WTC11 (cell line): ENCODE measurements around the gene CCDC107. TPM values are rescaled to one million over a fixed set of nuclear protein-coding genes. Genes with fewer than 3 reads are reported as not detected.

Experiments
- ATAC-seq: fragments of 200-7000 bp; cut with Tn5 transposase; 2 replicates; pipeline ENCODE4 v1.10.0; 2021; ENCODE audit warnings: mild to moderate bottlenecking, moderate library complexity
- CTCF ChIA-PET: fragments of 300-600 bp; sonication (Branson Sonifier 250); formaldehyde crosslinking; loops from one replicate; lab custom pipeline; 2021; ENCODE audit warnings: antibody characterized with exemption; lab: Charles Lee
- POLR2A ChIA-PET: fragments of 350-600 bp; sonication (Branson Sonifier 250); formaldehyde crosslinking; loops from one replicate; lab custom pipeline; 2021; ENCODE audit warnings: antibody characterized with exemption; lab: Charles Lee
- DNase-seq: peaks from one replicate; pipeline ENCODE4 v3.0.0; 2021; ENCODE audit warnings: low spot score
- H3K27ac Mint-ChIP-seq: 2 replicates; pipeline ENCODE4 v1.8.0; 2021; ENCODE audit warnings: mixed read lengths
- H3K27me3 Mint-ChIP-seq: 2 replicates; pipeline ENCODE4 v1.8.0; 2021; ENCODE audit warnings: low read depth, mild to moderate bottlenecking, moderate library complexity, mixed read lengths
- H3K36me3 Mint-ChIP-seq: 2 replicates; pipeline ENCODE4 v1.8.0; 2021; ENCODE audit warnings: mixed read lengths
- H3K4me1 Mint-ChIP-seq: 2 replicates; pipeline ENCODE4 v1.8.0; 2022; ENCODE audit warnings: mixed read lengths
- H3K4me3 Mint-ChIP-seq: 2 replicates; pipeline ENCODE4 v1.8.0; 2021; ENCODE audit warnings: mild to moderate bottlenecking, moderate library complexity, mixed read lengths
- H3K9me3 Mint-ChIP-seq: 2 replicates; pipeline ENCODE4 v1.8.0; 2021; ENCODE audit warnings: mixed read lengths
- AFF4 ChIP-seq: sonication (generic); formaldehyde crosslinking; IDR thresholded peaks from 2 replicates; pipeline ENCODE4 v1.8.1; 2023; ENCODE audit warnings: mild to moderate bottlenecking, missing genetic modification reagents, borderline replicate concordance
- ATF1 ChIP-seq: sonication (generic); formaldehyde crosslinking; IDR thresholded peaks from 2 replicates; pipeline ENCODE4 v1.8.1; 2023; ENCODE audit warnings: mild to moderate bottlenecking, moderate library complexity, missing genetic modification reagents
- ESRRA ChIP-seq: sonication (generic); formaldehyde crosslinking; IDR thresholded peaks from 2 replicates; pipeline ENCODE4 v1.8.1; 2022; ENCODE audit warnings: mild to moderate bottlenecking, missing genetic modification reagents, borderline replicate concordance
- GABPB1 ChIP-seq: sonication (generic); formaldehyde crosslinking; IDR thresholded peaks from 2 replicates; pipeline ENCODE4 v1.8.1; 2023; ENCODE audit warnings: mild to moderate bottlenecking, missing genetic modification reagents
- GRHL2 ChIP-seq: fragments of 250-450 bp; sonication (Bioruptor Pico); IDR thresholded peaks from 2 replicates; pipeline ENCODE4 v1.8.0; 2022; ENCODE audit warnings: mild to moderate bottlenecking, moderate library complexity; ENCODE audit not compliant: insufficient replicate concordance, severe bottlenecking
- NR3C1 ChIP-seq: sonication (generic); formaldehyde crosslinking; conservative IDR thresholded peaks from 2 replicates; pipeline ENCODE4 v1.8.1; 2023; ENCODE audit warnings: low read depth, mild to moderate bottlenecking, missing genetic modification reagents
- RORB ChIP-seq: fragments of 250-450 bp; sonication (Bioruptor Pico); IDR thresholded peaks from 2 replicates; pipeline ENCODE4 v1.9.0; 2021; ENCODE audit warnings: mild to moderate bottlenecking
- ZMAT4 ChIP-seq: fragments of 250-450 bp; sonication (Bioruptor Pico); IDR thresholded peaks from 2 replicates; pipeline ENCODE4 v1.9.0; 2021; ENCODE audit warnings: mild to moderate bottlenecking
- ZNF219 ChIP-seq: sonication (generic); formaldehyde crosslinking; IDR thresholded peaks from 2 replicates; pipeline ENCODE4 v1.8.0; 2023; ENCODE audit warnings: missing genetic modification reagents, mild to moderate bottlenecking, borderline replicate concordance
- ZNF232 ChIP-seq: sonication (generic); formaldehyde crosslinking; IDR thresholded peaks from 2 replicates; pipeline ENCODE4 v1.8.0; 2022; ENCODE audit warnings: mild to moderate bottlenecking, missing genetic modification reagents
- ZNF396 ChIP-seq: fragments of 250-450 bp; sonication (Bioruptor Pico); IDR thresholded peaks from 2 replicates; pipeline ENCODE4 v1.8.0; 2021; ENCODE audit warnings: mild to moderate bottlenecking, moderate library complexity, borderline replicate concordance
- ZNF425 ChIP-seq: fragments of 250-450 bp; sonication (Bioruptor Pico); conservative IDR thresholded peaks from 2 replicates; pipeline ENCODE4 v1.9.0; 2021; ENCODE audit warnings: mild to moderate bottlenecking
- total RNA-seq: library from RNA; stranded (reverse); gene quantifications from 3 replicates; pipeline ENCODE4 v1.2.3, GENCODE V29; 2021
- TF ChIP-seq, protein P1 (sequence below): sonication (generic); formaldehyde crosslinking; IDR thresholded peaks from 2 replicates; pipeline ENCODE4 v1.8.0; 2023; ENCODE audit warnings: missing genetic modification reagents, mild to moderate bottlenecking, borderline replicate concordance
- TF ChIP-seq, protein P2 (sequence below): fragments of 250-450 bp; sonication (Bioruptor Pico); IDR thresholded peaks from 2 replicates; pipeline ENCODE4 v1.9.0; 2021; ENCODE audit warnings: mild to moderate bottlenecking, borderline replicate concordance

Gene CCDC107
- total RNA-seq, 1 experiment from 2014 or later, result 10.8 TPM

DNA sequence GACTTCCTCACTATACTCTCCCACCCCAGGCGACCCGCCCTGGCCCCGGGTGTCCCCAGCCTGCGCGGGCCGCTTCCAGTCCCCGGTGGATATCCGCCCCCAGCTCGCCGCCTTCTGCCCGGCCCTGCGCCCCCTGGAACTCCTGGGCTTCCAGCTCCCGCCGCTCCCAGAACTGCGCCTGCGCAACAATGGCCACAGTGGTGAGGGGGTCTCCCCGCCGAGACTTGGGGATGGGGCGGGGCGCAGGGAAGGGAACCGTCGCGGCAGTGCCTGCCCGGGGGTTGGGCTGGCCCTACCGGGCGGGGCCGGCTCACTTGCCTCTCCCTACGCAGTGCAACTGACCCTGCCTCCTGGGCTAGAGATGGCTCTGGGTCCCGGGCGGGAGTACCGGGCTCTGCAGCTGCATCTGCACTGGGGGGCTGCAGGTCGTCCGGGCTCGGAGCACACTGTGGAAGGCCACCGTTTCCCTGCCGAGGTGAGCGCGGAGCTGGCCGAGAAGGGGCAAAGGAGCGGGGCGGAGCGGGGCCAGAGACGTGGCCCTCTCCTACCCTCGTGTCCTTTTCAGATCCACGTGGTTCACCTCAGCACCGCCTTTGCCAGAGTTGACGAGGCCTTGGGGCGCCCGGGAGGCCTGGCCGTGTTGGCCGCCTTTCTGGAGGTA lies 17.8 kb downstream of the CCDC107 start (continued):
- TF ChIP-seq, protein P1, sequence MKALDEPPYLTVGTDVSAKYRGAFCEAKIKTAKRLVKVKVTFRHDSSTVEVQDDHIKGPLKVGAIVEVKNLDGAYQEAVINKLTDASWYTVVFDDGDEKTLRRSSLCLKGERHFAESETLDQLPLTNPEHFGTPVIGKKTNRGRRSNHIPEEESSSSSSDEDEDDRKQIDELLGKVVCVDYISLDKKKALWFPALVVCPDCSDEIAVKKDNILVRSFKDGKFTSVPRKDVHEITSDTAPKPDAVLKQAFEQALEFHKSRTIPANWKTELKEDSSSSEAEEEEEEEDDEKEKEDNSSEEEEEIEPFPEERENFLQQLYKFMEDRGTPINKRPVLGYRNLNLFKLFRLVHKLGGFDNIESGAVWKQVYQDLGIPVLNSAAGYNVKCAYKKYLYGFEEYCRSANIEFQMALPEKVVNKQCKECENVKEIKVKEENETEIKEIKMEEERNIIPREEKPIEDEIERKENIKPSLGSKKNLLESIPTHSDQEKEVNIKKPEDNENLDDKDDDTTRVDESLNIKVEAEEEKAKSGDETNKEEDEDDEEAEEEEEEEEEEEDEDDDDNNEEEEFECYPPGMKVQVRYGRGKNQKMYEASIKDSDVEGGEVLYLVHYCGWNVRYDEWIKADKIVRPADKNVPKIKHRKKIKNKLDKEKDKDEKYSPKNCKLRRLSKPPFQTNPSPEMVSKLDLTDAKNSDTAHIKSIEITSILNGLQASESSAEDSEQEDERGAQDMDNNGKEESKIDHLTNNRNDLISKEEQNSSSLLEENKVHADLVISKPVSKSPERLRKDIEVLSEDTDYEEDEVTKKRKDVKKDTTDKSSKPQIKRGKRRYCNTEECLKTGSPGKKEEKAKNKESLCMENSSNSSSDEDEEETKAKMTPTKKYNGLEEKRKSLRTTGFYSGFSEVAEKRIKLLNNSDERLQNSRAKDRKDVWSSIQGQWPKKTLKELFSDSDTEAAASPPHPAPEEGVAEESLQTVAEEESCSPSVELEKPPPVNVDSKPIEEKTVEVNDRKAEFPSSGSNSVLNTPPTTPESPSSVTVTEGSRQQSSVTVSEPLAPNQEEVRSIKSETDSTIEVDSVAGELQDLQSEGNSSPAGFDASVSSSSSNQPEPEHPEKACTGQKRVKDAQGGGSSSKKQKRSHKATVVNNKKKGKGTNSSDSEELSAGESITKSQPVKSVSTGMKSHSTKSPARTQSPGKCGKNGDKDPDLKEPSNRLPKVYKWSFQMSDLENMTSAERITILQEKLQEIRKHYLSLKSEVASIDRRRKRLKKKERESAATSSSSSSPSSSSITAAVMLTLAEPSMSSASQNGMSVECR, result 0 out of 2 replicates have a peak, but pooled peaks have one; percentile 39
- TF ChIP-seq RORB (CRISPR knock-in tag), result no peak
- TF ChIP-seq ATF1 (CRISPR knock-in tag), result peak; percentile 54; the same call in 1 of the 2 replicates
- no peak for TF ChIP-seq NR3C1 (CRISPR knock-in tag)
- 0 out of 2 replicates have a peak, but pooled peaks have one; percentile 49 for TF ChIP-seq ESRRA (CRISPR knock-in tag)
- TF ChIP-seq, protein P2, sequence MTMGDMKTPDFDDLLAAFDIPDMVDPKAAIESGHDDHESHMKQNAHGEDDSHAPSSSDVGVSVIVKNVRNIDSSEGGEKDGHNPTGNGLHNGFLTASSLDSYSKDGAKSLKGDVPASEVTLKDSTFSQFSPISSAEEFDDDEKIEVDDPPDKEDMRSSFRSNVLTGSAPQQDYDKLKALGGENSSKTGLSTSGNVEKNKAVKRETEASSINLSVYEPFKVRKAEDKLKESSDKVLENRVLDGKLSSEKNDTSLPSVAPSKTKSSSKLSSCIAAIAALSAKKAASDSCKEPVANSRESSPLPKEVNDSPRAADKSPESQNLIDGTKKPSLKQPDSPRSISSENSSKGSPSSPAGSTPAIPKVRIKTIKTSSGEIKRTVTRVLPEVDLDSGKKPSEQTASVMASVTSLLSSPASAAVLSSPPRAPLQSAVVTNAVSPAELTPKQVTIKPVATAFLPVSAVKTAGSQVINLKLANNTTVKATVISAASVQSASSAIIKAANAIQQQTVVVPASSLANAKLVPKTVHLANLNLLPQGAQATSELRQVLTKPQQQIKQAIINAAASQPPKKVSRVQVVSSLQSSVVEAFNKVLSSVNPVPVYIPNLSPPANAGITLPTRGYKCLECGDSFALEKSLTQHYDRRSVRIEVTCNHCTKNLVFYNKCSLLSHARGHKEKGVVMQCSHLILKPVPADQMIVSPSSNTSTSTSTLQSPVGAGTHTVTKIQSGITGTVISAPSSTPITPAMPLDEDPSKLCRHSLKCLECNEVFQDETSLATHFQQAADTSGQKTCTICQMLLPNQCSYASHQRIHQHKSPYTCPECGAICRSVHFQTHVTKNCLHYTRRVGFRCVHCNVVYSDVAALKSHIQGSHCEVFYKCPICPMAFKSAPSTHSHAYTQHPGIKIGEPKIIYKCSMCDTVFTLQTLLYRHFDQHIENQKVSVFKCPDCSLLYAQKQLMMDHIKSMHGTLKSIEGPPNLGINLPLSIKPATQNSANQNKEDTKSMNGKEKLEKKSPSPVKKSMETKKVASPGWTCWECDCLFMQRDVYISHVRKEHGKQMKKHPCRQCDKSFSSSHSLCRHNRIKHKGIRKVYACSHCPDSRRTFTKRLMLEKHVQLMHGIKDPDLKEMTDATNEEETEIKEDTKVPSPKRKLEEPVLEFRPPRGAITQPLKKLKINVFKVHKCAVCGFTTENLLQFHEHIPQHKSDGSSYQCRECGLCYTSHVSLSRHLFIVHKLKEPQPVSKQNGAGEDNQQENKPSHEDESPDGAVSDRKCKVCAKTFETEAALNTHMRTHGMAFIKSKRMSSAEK, result no peak
- TF ChIP-seq GRHL2 (CRISPR knock-in tag), result no peak
- no peak; the same call in 1 of the 2 replicates for TF ChIP-seq ZNF219 (CRISPR knock-in tag)
- TF ChIP-seq ZNF232 (CRISPR knock-in tag), result peak; percentile 77; the same call in 1 of the 2 replicates
- no peak for TF ChIP-seq ZNF425

DNA sequence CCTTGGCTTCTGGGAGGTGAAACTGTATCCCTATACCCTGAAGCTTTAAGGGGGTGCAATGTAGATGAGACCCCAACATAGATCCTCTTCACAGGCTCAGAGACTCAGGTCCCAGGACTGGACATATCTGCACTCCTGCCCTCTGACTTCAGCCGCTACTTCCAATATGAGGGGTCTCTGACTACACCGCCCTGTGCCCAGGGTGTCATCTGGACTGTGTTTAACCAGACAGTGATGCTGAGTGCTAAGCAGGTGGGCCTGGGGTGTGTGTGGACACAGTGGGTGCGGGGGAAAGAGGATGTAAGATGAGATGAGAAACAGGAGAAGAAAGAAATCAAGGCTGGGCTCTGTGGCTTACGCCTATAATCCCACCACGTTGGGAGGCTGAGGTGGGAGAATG lies 21.0 kb downstream of the CCDC107 start:
- ATAC-seq (no peak), DNase-seq (no peak)
- POLR2A ChIA-PET, result interaction anchor here (0.9 kb wide), 1 partner anchor 12 kb away, joined by 3 read pairs; no protein-coding TSS in a partner anchor
- CTCF ChIA-PET, result interaction anchor here (1.1 to 2.3 kb wide), 3 partner anchors 15 to 79 kb away, joined by 3 to 24 read pairs (median 12); partner anchors contain the start of gene ARHGEF39
- Mint-ChIP-seq H3K4me1 (peaks cover 19% of the 10 kb centered on the region), H3K27ac (no peak overlapping the region), H3K27me3 (peaks cover 20% of the 10 kb centered on the region), H3K36me3 (peaks cover 21% of the 10 kb centered on the region), H3K4me3 (no peak overlapping the region), H3K9me3 (no peaks in the 10 kb centered on the region)
- TF ChIP-seq RORB (CRISPR knock-in tag) (no peak), GABPB1 (CRISPR knock-in tag) (no peak), AFF4 (no peak), ATF1 (CRISPR knock-in tag) (no peak), ZMAT4 (CRISPR knock-in tag) (no peak), ZNF396 (CRISPR knock-in tag) (no peak)
- TF ChIP-seq, protein P2, result no peak
